CD14-positive monocyte (primary cell): ENCODE measurements around the gene PYURF. TPM values are rescaled to one million over a fixed set of nuclear protein-coding genes. Genes with fewer than 3 reads are reported as not detected.
A peak's percentile ranks its signal among the peaks of the same experiment; 100 is the strongest.

ENCODE experiments used
- DNase-seq, 3 donors: peaks; one replicate each; pipeline ENCODE4 v3.0.0-alpha.2; 2011 to 2022
- H2AFZ ChIP-seq: 2 replicates; pipeline ENCODE4 v1.6.0; 2012; ENCODE audit warnings: mild to moderate bottlenecking, low read depth, low read length, inconsistent platforms; ENCODE audit not compliant: insufficient read depth, poor library complexity, severe bottlenecking
- H3K27ac ChIP-seq, 2 donors: 1 replicate in 1 of 2; 2 replicates in 1 of 2; pipeline ENCODE4 v1.5.1; 2012 to 2013; ENCODE audit warnings: low read length in 2 of 2, control low read depth in 1 of 2, inconsistent platforms in 1 of 2, low read depth in 1 of 2, mild to moderate bottlenecking in 1 of 2
- H3K27me3 ChIP-seq, 2 donors: one replicate each; pipeline versions ENCODE4 v1.6.0 to v1.6.1; 2011 to 2013; ENCODE audit warnings: low read length in 2 of 2; ENCODE audit not compliant: control insufficient read depth in 2 of 2, insufficient read depth in 2 of 2
- H3K36me3 ChIP-seq, 2 donors: replicated peaks in 1 of 2; 1 replicate in 1 of 2; 2 replicates in 1 of 2; pipeline versions ENCODE4 v1.5.1 to v1.6.1; 2012 to 2013; ENCODE audit warnings: low read length in 2 of 2, control low read depth in 1 of 2, inconsistent platforms in 1 of 2, mild to moderate bottlenecking in 1 of 2; ENCODE audit not compliant: insufficient read depth in 2 of 2, control insufficient read depth in 1 of 2
- H3K4me1 ChIP-seq, 2 donors: 1 replicate in 1 of 2; 2 replicates in 1 of 2; pipeline versions ENCODE4 v1.5.1 to v1.6.1; 2012 to 2013; ENCODE audit warnings: low read length in 2 of 2, control low read depth in 1 of 2, inconsistent platforms in 1 of 2, mild to moderate bottlenecking in 1 of 2, moderate library complexity in 1 of 2; ENCODE audit not compliant: insufficient read depth in 2 of 2, control insufficient read depth in 1 of 2
- H3K4me2 ChIP-seq: replicated peaks from 2 replicates; pipeline ENCODE3; 2012; ENCODE audit warnings: low read length, moderate library complexity, mild to moderate bottlenecking; ENCODE audit not compliant: poor library complexity, severe bottlenecking; ENCODE audit errors: extremely low read depth
- H3K4me3 ChIP-seq, 3 experiments: fragments of 200-600 bp in 1 of 3; sonication (generic) in 1 of 3; replicated peaks in 1 of 3; 1 replicate in 2 of 3; 2 replicates in 1 of 3; pipeline ENCODE4 v1.5.1; 2011 to 2013; ENCODE audit warnings: low read length in 3 of 3, mild to moderate bottlenecking in 3 of 3, control low read depth in 2 of 3, low read depth in 2 of 3, inconsistent platforms in 1 of 3, moderate library complexity in 1 of 3
- H3K79me2 ChIP-seq: 2 replicates; pipeline ENCODE4 v1.6.0; 2012; ENCODE audit warnings: mild to moderate bottlenecking, control low read depth, inconsistent platforms, low read length, moderate library complexity; ENCODE audit not compliant: insufficient read depth
- H3K9ac ChIP-seq: 2 replicates; pipeline ENCODE4 v1.6.0; 2017; ENCODE audit warnings: low read length, mild to moderate bottlenecking; ENCODE audit not compliant: insufficient read depth, poor library complexity, severe bottlenecking
- H3K9me3 ChIP-seq, 2 donors: replicated peaks in 1 of 2; 1 replicate in 1 of 2; 2 replicates in 1 of 2; pipeline versions ENCODE4 v1.5.1 to v1.6.1; 2012 to 2013; ENCODE audit warnings: low read length in 2 of 2, control low read depth in 1 of 2; ENCODE audit not compliant: control insufficient read depth in 1 of 2, insufficient read depth in 1 of 2
- H4K20me1 ChIP-seq: 2 replicates; pipeline ENCODE4 v1.6.0; 2012; ENCODE audit warnings: mild to moderate bottlenecking, low read length, control low read depth, moderate library complexity; ENCODE audit not compliant: insufficient read depth
- H3K27ac Mint-ChIP-seq, 7 donors: one replicate each; pipeline ENCODE4 v1.8.0; 2020; ENCODE audit warnings: mild to moderate bottlenecking in 7 of 7, mixed read lengths in 7 of 7, moderate library complexity in 6 of 7, inconsistent platforms in 2 of 7
- H3K27me3 Mint-ChIP-seq, 3 donors: one replicate each; pipeline ENCODE4 v1.8.0; 2021 to 2022; ENCODE audit warnings: low read depth in 3 of 3, mild to moderate bottlenecking in 3 of 3, mixed read lengths in 3 of 3, moderate library complexity in 3 of 3, inconsistent platforms in 1 of 3
- H3K36me3 Mint-ChIP-seq, 2 donors: one replicate each; pipeline ENCODE4 v1.8.0; 2020; ENCODE audit warnings: mixed read lengths in 2 of 2, inconsistent platforms in 1 of 2, mild to moderate bottlenecking in 1 of 2
- H3K4me1 Mint-ChIP-seq: one replicate; pipeline ENCODE4 v1.8.0; 2020; ENCODE audit warnings: mild to moderate bottlenecking, mixed read lengths
- H3K4me3 Mint-ChIP-seq, 2 donors: one replicate each; pipeline ENCODE4 v1.8.0; 2020; ENCODE audit warnings: mild to moderate bottlenecking in 2 of 2, mixed read lengths in 2 of 2, moderate library complexity in 1 of 2
- H3K9me3 Mint-ChIP-seq, 7 donors: one replicate each; pipeline ENCODE4 v1.8.0; 2020 to 2022; ENCODE audit warnings: mixed read lengths in 7 of 7, mild to moderate bottlenecking in 6 of 7, moderate library complexity in 6 of 7, inconsistent platforms in 2 of 7
- CTCF ChIP-seq: fragments of 200-600 bp; IDR thresholded peaks from one replicate; pipeline ENCODE4 v1.8.0; 2022; ENCODE audit warnings: antibody characterized with exemption, mild to moderate bottlenecking
- WGBS: methylation state at CpG from one replicate; pipeline ENCODE4 v1.1.5; 2013; ENCODE audit warnings: missing lambda C conversion rate; ENCODE audit not compliant: insufficient coverage; 5-methylcytosine and 5-hydroxymethylcytosine counted together
- intact Hi-C, 2 donors: fragments of 100-400 bp; cut with micrococcal nuclease; formaldehyde crosslinking; loops; one replicate each; pipeline versions ENCODE4 v1.15.0 to v1.15.1; 2023
- polyA minus RNA-seq: library from RNA; depleted of rRNA, polyadenylated mRNA; stranded (reverse); fragments of >200 nt; gene quantifications from 2 replicates; pipeline ENCODE4 v1.2.3, GENCODE V29; 2012
- polyA plus RNA-seq, 3 donors: library from polyadenylated mRNA; depleted of rRNA in 1 of 3; unstranded in 2 of 3; stranded (reverse) in 1 of 3; fragments of 300-500 nt in 2 of 3; fragments of >200 nt in 1 of 3; fragmentation: Illumina TruSeq in 2 of 3; gene quantifications; 1 replicate in 2 of 3; 2 replicates in 1 of 3; pipeline ENCODE4 v1.2.3, GENCODE V29; 2012 to 2021
- total RNA-seq, 12 experiments: library from RNA in 1 of 12; stranded (reverse) in 1 of 12; fragments of 120-200 nt in 1 of 12; gene quantifications; one replicate each; pipeline ENCODE4 v1.2.4 and lab custom pipeline; 2013 to 2026; ENCODE audit warnings: mixed read lengths in 6 of 12, inconsistent platforms in 1 of 12

The PYURF gene
- total RNA-seq (2013) = 66.9 TPM
- polyA plus RNA-seq = 100 to 1,000 TPM in 2 of 3 donors, 10 to 100 TPM in 1; 18.8 to 227 (median 220) TPM
- polyA minus RNA-seq = 37.4 and 76.8 TPM in 2 replicates
- total RNA-seq (lab: John Stamatoyannopoulos, UW) = 0 reads per million in 11 experiments

DNA sequence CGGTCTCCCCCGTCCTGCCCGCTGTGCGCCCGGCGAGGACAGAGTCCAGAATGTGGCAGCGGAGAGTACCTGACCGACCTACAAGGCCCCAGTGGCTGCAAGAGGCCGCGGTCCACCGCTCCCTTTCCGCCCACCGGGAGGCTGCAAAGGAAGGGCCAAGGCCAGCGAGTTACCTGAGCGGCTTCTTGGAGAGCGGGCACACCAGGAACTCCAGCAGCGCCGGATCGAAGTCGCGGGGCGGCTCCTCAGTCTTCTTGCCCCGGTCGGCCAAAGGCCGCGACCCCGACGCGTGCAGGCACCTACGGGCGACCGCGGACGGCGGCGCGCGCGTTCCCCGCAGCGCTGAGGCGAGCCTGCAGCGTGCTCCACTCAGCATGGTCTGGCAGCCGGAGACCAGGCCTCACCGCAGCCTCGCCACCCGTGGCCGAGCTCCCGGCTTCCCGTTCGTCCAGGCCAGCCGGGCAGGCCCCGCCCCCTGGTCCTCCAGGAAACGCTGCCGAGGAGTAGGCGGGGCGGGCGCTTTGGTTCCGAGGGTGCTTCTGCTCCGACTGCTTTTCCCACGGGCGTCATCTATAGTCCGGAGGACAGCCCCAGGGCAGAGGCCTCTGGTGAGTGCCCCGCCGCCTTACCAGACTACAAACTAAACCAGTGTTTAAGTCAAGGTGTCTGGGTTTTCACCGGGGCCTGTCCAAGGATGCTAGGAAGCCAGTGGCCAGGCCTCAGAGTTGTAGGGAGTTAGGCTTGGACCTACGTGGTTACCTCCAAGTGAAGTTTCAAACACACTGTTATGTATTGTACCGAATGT lies at the start of gene PYURF:
TSS of gene PYURF (minus strand) at position 452 of the 805 bp plus-strand sequence. CDS start at position 376, 76 bp downstream.
- Histone ChIP-seq H3K79me2 (peaks cover 30% of the 10 kb centered on the region), H3K4me2 (peak within 1 kb of the TSS; percentile 99), H3K4me1 (peaks cover 17 to 26% of the 10 kb centered on the region in 2 donors), H2AFZ (peak within 1 kb of the TSS; percentile 96), H3K9me3 (no peaks in the 10 kb centered on the region), H3K27me3 (no peaks in the 10 kb centered on the region), H4K20me1 (no peaks in the 10 kb centered on the region), H3K27ac (peak within 1 kb of the TSS; percentile 75 to 85), H3K9ac (peak within 1 kb of the TSS; percentile 88), H3K36me3 (peaks cover 10 to 32% of the 10 kb centered on the region in 2 donors), H3K4me3 (peak within 1 kb of the TSS; percentile 69 to 97 (median 94))
- H3K4me3 Mint-ChIP-seq = peak within 1 kb of the TSS; percentile 94 to 95
- DNase-seq = peak; percentile 82 to 87 (median 86)
- peaks cover 0 to 2% (median 0%) of the 10 kb centered on the region in 3 donors for H3K27me3 Mint-ChIP-seq
- intact Hi-C loops = no loop called here
- WGBS = under 1% methylated on average over 65 of the region's 68 CpGs
- peaks cover 17% of the 10 kb centered on the region for H3K4me1 Mint-ChIP-seq
- H3K36me3 Mint-ChIP-seq = peaks cover 12 to 19% of the 10 kb centered on the region in 2 donors
- H3K27ac Mint-ChIP-seq = peak within 1 kb of the TSS; percentile 71 to 89 (median 84)
- TF ChIP-seq CTCF = no peak
- H3K9me3 Mint-ChIP-seq = no peaks in the 10 kb centered on the region

DNA sequence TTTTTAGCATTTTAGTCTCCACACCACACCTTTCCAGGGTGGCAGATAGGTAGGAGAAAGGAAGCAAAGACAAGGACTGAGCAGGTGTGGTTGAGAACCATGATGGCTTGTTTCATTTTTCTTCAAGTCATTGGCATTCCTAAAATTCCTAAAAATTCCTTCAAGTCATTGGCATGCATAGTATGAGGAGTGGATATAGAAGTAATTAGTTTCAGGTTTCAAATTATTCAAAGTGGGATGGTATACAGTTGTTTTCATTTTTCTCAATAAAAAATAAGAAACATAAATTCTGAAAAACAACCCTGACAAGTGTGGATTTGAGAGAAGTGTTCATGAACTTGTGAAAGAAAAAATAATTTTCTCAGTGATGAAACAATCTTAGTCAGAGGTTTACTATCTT lies 46.4 kb upstream of the PYURF start:
- Mint-ChIP-seq H3K27me3 (peaks cover 0 to 2% (median 2%) of the 10 kb centered on the region in 3 donors), H3K9me3 (peaks cover 0 to 4% (median 0%) of the 10 kb centered on the region in 7 donors), H3K27ac (no peak overlapping the region), H3K4me3 (no peak overlapping the region), H3K36me3 (no peaks in the 10 kb centered on the region), H3K4me1 (peaks cover 2% of the 10 kb centered on the region)
- TF ChIP-seq CTCF = no peak
- Histone ChIP-seq H3K79me2 (no peaks in the 10 kb centered on the region), H3K9me3 (no peaks in the 10 kb centered on the region), H3K27ac (no peak overlapping the region), H3K36me3 (no peaks in the 10 kb centered on the region), H3K4me2 (no peak overlapping the region), H3K4me1 (no peaks in the 10 kb centered on the region), H3K4me3 (no peak overlapping the region), H3K9ac (no peak overlapping the region), H3K27me3 (no peaks in the 10 kb centered on the region), H2AFZ (no peak overlapping the region), H4K20me1 (no peaks in the 10 kb centered on the region)
- DNase-seq = no peak
- intact Hi-C loops = no loop called here
